Measurements from ENCODE around the gene PAX7. TPM values are rescaled to one million over a fixed set of nuclear protein-coding genes. Genes with fewer than 3 reads are reported as not detected.

PAX7 gene
- polyA plus RNA-seq, 2 of the 4 experiments (the other 2 are of a cell fraction): 0.23 to 0.48 TPM

DNA sequence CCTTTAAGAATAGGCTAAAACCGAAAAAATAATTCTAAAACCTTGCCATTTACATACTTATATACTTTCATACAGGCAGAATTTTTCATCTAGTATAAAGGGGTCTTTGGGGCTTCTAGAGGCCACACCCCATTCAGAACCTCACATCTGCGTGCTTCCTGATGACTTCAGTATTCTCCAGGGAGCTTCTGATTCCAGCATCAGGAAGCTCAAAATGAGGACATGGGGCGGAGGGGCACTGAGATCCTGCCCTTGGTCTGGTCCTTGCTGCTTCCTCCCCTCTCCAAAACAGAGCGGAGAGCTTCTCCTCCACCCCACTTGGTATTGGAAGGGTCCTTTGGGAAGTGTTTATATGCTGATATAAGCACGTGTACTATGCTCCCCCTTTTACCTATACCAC lies 13.8 kb downstream of the PAX7 start:
- peaks cover 2% of the 10 kb centered on the region; the same call in 2 of the 3 replicates for H3K4me1 ChIP-seq
- POLR2A ChIA-PET: no interaction called here
- ATAC-seq (no peak), FAIRE-seq (no peak), DNase-seq (ENCODE audit: low read depth in 1 of 2, low spot score in 1 of 2) (no peak)
- H3K4me3 ChIP-seq: no peak overlapping the region
- no peaks in the 10 kb centered on the region for H3K9me3 ChIP-seq
- no peak for TF ChIP-seq RCOR1 (IDR thresholded peaks at IDR 0.05; ENCODE audit: low read depth, low read length)
- no peak for TF ChIP-seq CEBPB (IDR thresholded peaks at IDR 0.05)
- TF ChIP-seq, protein P1, sequence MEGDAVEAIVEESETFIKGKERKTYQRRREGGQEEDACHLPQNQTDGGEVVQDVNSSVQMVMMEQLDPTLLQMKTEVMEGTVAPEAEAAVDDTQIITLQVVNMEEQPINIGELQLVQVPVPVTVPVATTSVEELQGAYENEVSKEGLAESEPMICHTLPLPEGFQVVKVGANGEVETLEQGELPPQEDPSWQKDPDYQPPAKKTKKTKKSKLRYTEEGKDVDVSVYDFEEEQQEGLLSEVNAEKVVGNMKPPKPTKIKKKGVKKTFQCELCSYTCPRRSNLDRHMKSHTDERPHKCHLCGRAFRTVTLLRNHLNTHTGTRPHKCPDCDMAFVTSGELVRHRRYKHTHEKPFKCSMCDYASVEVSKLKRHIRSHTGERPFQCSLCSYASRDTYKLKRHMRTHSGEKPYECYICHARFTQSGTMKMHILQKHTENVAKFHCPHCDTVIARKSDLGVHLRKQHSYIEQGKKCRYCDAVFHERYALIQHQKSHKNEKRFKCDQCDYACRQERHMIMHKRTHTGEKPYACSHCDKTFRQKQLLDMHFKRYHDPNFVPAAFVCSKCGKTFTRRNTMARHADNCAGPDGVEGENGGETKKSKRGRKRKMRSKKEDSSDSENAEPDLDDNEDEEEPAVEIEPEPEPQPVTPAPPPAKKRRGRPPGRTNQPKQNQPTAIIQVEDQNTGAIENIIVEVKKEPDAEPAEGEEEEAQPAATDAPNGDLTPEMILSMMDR (IDR thresholded peaks at IDR 0.05): no peak
- TF ChIP-seq, protein P2, sequence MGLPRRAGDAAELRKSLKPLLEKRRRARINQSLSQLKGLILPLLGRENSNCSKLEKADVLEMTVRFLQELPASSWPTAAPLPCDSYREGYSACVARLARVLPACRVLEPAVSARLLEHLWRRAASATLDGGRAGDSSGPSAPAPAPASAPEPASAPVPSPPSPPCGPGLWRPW (IDR thresholded peaks at IDR 0.05): no peak
- no peak for TF ChIP-seq HOXA7 (CRISPR knock-in tag; IDR thresholded peaks at IDR 0.05)
- H3K27ac ChIP-seq: no peak overlapping the region
- CTCF ChIA-PET: interaction anchor here (1.0 to 1.2 kb wide), 3 partner anchors 37 to 48 kb away, joined by 3 to 4 read pairs (median 4); no protein-coding TSS in a partner anchor
- H3K4me2 ChIP-seq: no peak overlapping the region
- WGBS (ENCODE audit: missing lambda C conversion rate): 52% methylated on average over 5 of the region's 5 CpGs

DNA sequence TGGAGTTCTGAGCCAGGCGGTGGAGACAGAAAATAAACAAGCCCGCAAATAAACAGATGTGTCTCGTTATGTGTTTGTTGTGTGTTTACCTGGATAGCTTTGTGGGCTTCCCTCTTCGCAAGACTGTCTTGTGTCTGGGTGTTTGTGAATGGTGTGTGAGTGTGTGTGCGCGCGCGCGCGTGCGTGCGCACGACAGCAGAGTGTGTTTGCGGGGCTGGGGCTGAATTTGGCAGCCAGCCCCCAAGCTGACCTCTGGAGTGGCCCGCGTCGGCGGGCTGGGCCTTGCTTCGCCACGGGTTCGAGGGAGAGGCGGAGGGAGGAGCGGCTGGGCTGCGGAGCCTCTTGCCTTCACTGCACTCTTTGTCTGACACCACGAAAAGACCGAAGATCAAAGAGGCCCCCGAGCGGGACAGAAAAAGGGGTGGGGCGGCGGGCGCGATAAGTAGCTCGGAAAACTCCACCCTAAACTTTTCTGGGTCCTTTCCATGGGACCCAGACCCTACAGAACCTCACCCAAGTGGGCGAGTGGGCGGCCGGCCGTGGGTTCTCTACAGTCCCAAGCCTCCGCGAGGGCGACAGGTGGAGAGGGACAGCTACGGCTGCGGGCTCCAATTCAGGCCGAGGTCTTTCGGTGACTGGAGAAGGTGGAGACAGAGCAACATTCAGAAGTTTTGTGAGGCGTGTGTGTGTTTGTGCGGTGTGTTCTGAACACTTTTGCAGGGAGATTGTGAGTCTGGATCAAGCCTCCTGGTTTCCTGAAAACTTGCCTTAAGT lies 14.5 kb downstream of the PAX7 start:
- ChIA-PET CTCF (interaction anchor here (0.7 to 1.2 kb wide), 5 partner anchors 10 to 1854 kb away, joined by 3 to 4 read pairs (median 3); no protein-coding TSS in a partner anchor), POLR2A (no interaction called here)
- no peaks in the 10 kb centered on the region for H3K9me3 ChIP-seq
- H3K4me2 ChIP-seq: no peak overlapping the region
- no peak overlapping the region for H3K4me3 ChIP-seq
- 88% methylated on average over 36 of the region's 46 CpGs for WGBS (ENCODE audit: missing lambda C conversion rate)
- TF ChIP-seq CBX2 (IDR thresholded peaks at IDR 0.05; ENCODE audit: borderline replicate concordance, low read depth): no peak
- TF ChIP-seq FOSL2 (IDR thresholded peaks at IDR 0.05): no peak
- TF ChIP-seq FOSL2 (CRISPR knock-in tag; IDR thresholded peaks at IDR 0.05): no peak
- no peak for TF ChIP-seq FOSB (CRISPR knock-in tag; IDR thresholded peaks at IDR 0.05)
- TF ChIP-seq, protein P3, sequence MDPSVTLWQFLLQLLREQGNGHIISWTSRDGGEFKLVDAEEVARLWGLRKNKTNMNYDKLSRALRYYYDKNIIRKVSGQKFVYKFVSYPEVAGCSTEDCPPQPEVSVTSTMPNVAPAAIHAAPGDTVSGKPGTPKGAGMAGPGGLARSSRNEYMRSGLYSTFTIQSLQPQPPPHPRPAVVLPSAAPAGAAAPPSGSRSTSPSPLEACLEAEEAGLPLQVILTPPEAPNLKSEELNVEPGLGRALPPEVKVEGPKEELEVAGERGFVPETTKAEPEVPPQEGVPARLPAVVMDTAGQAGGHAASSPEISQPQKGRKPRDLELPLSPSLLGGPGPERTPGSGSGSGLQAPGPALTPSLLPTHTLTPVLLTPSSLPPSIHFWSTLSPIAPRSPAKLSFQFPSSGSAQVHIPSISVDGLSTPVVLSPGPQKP (IDR thresholded peaks at IDR 0.05; ENCODE audit: low read depth, low read length): no peak
- TF ChIP-seq RNF2 (IDR thresholded peaks at IDR 0.05; ENCODE audit: borderline replicate concordance, low read depth): no peak
- TF ChIP-seq BHLHE40 (IDR thresholded peaks at IDR 0.05; ENCODE audit: low read depth, low read length): no peak
- no peak for TF ChIP-seq EP300 (IDR thresholded peaks at IDR 0.05)
- no peak for TF ChIP-seq TP53 (CRISPR knock-in tag; IDR thresholded peaks at IDR 0.05)
- TF ChIP-seq, protein P4, sequence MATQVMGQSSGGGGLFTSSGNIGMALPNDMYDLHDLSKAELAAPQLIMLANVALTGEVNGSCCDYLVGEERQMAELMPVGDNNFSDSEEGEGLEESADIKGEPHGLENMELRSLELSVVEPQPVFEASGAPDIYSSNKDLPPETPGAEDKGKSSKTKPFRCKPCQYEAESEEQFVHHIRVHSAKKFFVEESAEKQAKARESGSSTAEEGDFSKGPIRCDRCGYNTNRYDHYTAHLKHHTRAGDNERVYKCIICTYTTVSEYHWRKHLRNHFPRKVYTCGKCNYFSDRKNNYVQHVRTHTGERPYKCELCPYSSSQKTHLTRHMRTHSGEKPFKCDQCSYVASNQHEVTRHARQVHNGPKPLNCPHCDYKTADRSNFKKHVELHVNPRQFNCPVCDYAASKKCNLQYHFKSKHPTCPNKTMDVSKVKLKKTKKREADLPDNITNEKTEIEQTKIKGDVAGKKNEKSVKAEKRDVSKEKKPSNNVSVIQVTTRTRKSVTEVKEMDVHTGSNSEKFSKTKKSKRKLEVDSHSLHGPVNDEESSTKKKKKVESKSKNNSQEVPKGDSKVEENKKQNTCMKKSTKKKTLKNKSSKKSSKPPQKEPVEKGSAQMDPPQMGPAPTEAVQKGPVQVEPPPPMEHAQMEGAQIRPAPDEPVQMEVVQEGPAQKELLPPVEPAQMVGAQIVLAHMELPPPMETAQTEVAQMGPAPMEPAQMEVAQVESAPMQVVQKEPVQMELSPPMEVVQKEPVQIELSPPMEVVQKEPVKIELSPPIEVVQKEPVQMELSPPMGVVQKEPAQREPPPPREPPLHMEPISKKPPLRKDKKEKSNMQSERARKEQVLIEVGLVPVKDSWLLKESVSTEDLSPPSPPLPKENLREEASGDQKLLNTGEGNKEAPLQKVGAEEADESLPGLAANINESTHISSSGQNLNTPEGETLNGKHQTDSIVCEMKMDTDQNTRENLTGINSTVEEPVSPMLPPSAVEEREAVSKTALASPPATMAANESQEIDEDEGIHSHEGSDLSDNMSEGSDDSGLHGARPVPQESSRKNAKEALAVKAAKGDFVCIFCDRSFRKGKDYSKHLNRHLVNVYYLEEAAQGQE (IDR thresholded peaks at IDR 0.05): no peak
- no peak for ATAC-seq
- peaks cover 9% of the 10 kb centered on the region; the same call in 2 of the 3 replicates for H3K4me1 ChIP-seq
- FAIRE-seq: no peak
- no peak for DNase-seq (ENCODE audit: low read depth in 1 of 2, low spot score in 1 of 2)
- no peak overlapping the region for H3K27ac ChIP-seq
